GM10266 (cell line): ENCODE data around the gene CD151.

Source experiments
- DNase-seq: peaks from one replicate; pipeline ENCODE4 v3.0.0; 2012; ENCODE audit errors: extremely low spot score
- TF ChIP-seq, protein P1 (sequence below): IDR thresholded peaks from 2 replicates; pipeline ENCODE4 v1.5.1; 2012; ENCODE audit warnings: mild to moderate bottlenecking, low read depth; ENCODE audit not compliant: control insufficient read depth, insufficient read depth; ENCODE audit errors: missing control alignments

Gene CD151

GRCh38 chr11:868802-869201 lies 36.0 kb downstream of the CD151 start:
- DNase-seq: no peak
- TF ChIP-seq, protein P1, sequence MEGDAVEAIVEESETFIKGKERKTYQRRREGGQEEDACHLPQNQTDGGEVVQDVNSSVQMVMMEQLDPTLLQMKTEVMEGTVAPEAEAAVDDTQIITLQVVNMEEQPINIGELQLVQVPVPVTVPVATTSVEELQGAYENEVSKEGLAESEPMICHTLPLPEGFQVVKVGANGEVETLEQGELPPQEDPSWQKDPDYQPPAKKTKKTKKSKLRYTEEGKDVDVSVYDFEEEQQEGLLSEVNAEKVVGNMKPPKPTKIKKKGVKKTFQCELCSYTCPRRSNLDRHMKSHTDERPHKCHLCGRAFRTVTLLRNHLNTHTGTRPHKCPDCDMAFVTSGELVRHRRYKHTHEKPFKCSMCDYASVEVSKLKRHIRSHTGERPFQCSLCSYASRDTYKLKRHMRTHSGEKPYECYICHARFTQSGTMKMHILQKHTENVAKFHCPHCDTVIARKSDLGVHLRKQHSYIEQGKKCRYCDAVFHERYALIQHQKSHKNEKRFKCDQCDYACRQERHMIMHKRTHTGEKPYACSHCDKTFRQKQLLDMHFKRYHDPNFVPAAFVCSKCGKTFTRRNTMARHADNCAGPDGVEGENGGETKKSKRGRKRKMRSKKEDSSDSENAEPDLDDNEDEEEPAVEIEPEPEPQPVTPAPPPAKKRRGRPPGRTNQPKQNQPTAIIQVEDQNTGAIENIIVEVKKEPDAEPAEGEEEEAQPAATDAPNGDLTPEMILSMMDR: no peak

DNA sequence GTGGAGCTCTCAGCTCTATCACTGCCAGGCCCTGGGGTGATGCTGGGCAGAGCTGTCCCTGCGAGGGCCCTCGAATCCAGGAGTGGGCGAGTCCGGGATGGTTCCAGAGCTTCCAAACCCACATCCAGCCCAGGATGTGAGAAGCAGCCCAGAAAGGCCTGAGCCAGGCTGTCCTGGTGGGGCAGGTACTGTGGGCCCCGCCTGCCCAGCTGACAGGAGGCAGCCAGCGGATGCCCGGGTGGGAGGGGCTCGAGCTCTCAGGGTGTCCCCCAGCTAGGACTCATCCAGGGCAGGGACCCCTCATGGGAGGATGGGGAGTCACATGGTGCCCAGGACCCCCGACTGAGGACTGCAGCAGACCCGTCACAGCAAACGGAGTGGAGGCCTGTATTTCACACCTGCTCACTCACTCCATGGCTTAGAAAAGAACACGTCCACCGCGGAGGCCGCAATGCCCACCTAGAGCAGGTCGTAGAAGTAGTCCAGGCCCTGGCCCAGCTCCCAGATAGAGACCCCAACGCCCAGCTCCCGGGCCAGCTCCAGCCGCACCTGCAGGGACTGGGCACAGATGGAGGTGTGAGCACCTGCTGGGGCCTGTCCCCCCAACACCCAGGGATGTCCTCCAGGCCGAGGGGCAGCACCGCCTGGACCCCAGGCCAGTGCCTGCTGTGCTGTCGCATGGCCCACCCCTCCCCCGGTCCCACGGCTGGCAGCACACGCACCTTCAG lies 36.8 kb downstream of the CD151 start:
- no peak for DNase-seq
- TF ChIP-seq, protein P1: no peak

GRCh38 chr11:870127-870413 lies 37.3 kb downstream of the CD151 start:
- TF ChIP-seq, protein P1: no peak
- no peak for DNase-seq

GRCh38 chr11:870418-870817 lies 37.7 kb downstream of the CD151 start:
- no peak for DNase-seq
- TF ChIP-seq, protein P1: no peak

- TF ChIP-seq, protein P1: no peak
Measured at GRCh38 chr11:871472-871871, 38.7 kb downstream of the CD151 start.

DNA sequence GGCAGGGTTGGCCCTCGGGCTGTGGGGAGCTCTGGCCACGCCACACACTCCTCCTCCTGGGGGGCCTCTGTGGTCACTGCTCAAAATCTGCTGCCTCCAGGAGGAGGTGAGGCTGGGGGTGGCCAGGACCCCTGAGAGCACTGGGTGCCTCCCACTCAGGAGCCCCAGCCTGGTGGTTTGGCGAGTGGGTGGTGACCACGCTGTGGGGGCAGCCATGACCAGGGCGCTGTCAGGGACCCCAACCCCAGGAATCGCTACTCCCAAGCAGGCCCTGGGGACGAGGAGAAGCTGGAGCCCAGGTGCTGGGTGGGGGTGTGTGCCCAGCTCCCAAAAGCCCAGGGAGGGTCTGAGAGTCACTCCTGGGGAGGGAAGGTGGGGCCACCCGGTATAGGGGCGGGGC lies 40.0 kb downstream of the CD151 start:
- TF ChIP-seq, protein P1: no peak
- DNase-seq: no peak

More at GRCh38 chr11:871472-871871, 38.7 kb downstream of the CD151 start:
- DNase-seq: no peak

DNA sequence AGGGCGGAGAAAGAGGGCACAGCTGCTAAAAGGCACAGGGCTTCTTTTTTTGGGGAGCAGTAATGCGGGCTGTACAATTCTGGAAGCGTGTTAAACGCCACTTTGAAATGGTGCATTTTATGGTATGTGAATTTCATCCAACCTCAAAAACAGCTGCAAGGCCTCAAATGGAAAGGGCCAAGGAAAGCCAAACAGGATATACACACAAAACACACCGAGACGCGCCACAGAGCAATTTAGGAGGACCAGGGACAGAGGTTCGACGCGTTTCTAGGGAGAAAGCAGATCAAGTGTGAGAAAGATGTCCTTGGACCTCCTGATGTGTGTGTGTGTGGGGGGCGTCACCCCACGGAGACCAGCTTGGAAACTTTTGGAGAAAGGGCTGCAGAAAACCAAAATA lies 41.0 kb downstream of the CD151 start:
- TF ChIP-seq, protein P1: no peak
- DNase-seq: no peak
